Activated CD8-positive, alpha-beta memory T cell treated with anti-CD3 and anti-CD28 coated beads, Interleukin-2, amount 10 ng/mL, durations not matched to agents 7 days and 5 days (primary cell): ENCODE results near the gene PDPN. TPM values are rescaled to one million over a fixed set of nuclear protein-coding genes. Genes with fewer than 3 reads are reported as not detected.

Experiments used
- ATAC-seq: fragments of 150-1000 bp; cut with Tn5 transposase; one replicate; pipeline ENCODE4 v1.10.0; 2021; ENCODE audit warnings: moderate library complexity
- CTCF ChIA-PET: fragments of 350-600 bp; sonication (Branson Sonifier 250); formaldehyde crosslinking; loops from one replicate; lab custom pipeline; 2021; ENCODE audit warnings: antibody characterized with exemption; lab: Charles Lee
- DNase-seq: peaks from one replicate; pipeline ENCODE4 v3.0.0-alpha.2; 2020
- H3K27ac Mint-ChIP-seq: one replicate; pipeline ENCODE4 v1.8.0; 2021; ENCODE audit warnings: mild to moderate bottlenecking, mixed read lengths
- H3K27me3 Mint-ChIP-seq: one replicate; pipeline ENCODE4 v1.8.0; 2021; ENCODE audit warnings: mixed read lengths
- H3K36me3 Mint-ChIP-seq: one replicate; pipeline ENCODE4 v1.8.0; 2021; ENCODE audit warnings: mild to moderate bottlenecking, mixed read lengths
- H3K4me1 Mint-ChIP-seq: one replicate; pipeline ENCODE4 v1.8.0; 2021; ENCODE audit warnings: mixed read lengths
- H3K4me3 Mint-ChIP-seq: one replicate; pipeline ENCODE4 v1.8.0; 2021; ENCODE audit warnings: mild to moderate bottlenecking, moderate library complexity, mixed read lengths
- H3K9me3 Mint-ChIP-seq: one replicate; pipeline ENCODE4 v1.8.0; 2022; ENCODE audit warnings: low read depth, mixed read lengths
- total RNA-seq, 2 experiments: library from RNA; stranded (reverse); gene quantifications; one replicate each; pipeline ENCODE4 v1.2.3, GENCODE V29; 2021

The PDPN gene
- total RNA-seq, 2 experiments from 2014 or later, result not detected

GRCh38 chr1:13584876-13585611 is 1.4 kb downstream of the PDPN start:
- CTCF ChIA-PET, result no interaction called here
- Mint-ChIP-seq H3K27me3 (peaks cover 60% of the 10 kb centered on the region), H3K9me3 (no peaks in the 10 kb centered on the region), H3K4me3 (no peak overlapping the region), H3K4me1 (no peaks in the 10 kb centered on the region), H3K27ac (no peak overlapping the region), H3K36me3 (no peaks in the 10 kb centered on the region)
- ATAC-seq, result no peak
- no peak for DNase-seq

GRCh38 chr1:13585612-13585991 is 2.0 kb downstream of the PDPN start:
- Mint-ChIP-seq H3K9me3 (no peaks in the 10 kb centered on the region), H3K36me3 (no peaks in the 10 kb centered on the region), H3K27me3 (peaks cover 60% of the 10 kb centered on the region), H3K4me3 (no peak overlapping the region), H3K4me1 (no peaks in the 10 kb centered on the region), H3K27ac (no peak overlapping the region)
- no peak for ATAC-seq
- DNase-seq, result no peak
- CTCF ChIA-PET, result no interaction called here

- Mint-ChIP-seq H3K36me3 (no peaks in the 10 kb centered on the region), H3K27me3 (peaks cover 60% of the 10 kb centered on the region), H3K4me1 (no peaks in the 10 kb centered on the region), H3K27ac (no peak overlapping the region), H3K9me3 (no peaks in the 10 kb centered on the region), H3K4me3 (no peak overlapping the region)
- CTCF ChIA-PET, result no interaction called here
- no peak for ATAC-seq
- DNase-seq, result no peak
Measured at GRCh38 chr1:13586001-13586400, 2.4 kb downstream of the PDPN start.

GRCh38 chr1:13587256-13588030 is 3.8 kb downstream of the PDPN start:
- CTCF ChIA-PET, result no interaction called here
- Mint-ChIP-seq H3K4me1 (no peaks in the 10 kb centered on the region), H3K4me3 (no peak overlapping the region), H3K27ac (no peak overlapping the region), H3K27me3 (peaks cover 48% of the 10 kb centered on the region), H3K9me3 (no peaks in the 10 kb centered on the region), H3K36me3 (no peaks in the 10 kb centered on the region)
- ATAC-seq (no peak), DNase-seq (no peak)

GRCh38 chr1:13588946-13589796 is 5.5 kb downstream of the PDPN start:
- CTCF ChIA-PET, result interaction anchor here (1.1 kb wide), 1 partner anchor 18 kb away, joined by 3 read pairs; no protein-coding TSS in a partner anchor
- no peak overlapping the region for H3K4me3 Mint-ChIP-seq
- no peak overlapping the region for H3K27ac Mint-ChIP-seq
- H3K36me3 Mint-ChIP-seq, result no peaks in the 10 kb centered on the region
- H3K9me3 Mint-ChIP-seq, result no peaks in the 10 kb centered on the region
- H3K27me3 Mint-ChIP-seq, result peaks cover 31% of the 10 kb centered on the region
- no peaks in the 10 kb centered on the region for H3K4me1 Mint-ChIP-seq
- DNase-seq, result no peak
- ATAC-seq, result no peak

GRCh38 chr1:13590486-13590885 is 6.9 kb downstream of the PDPN start:
- CTCF ChIA-PET, result no interaction called here
- H3K4me1 Mint-ChIP-seq, result no peaks in the 10 kb centered on the region
- DNase-seq (no peak), ATAC-seq (no peak)
- H3K4me3 Mint-ChIP-seq, result no peak overlapping the region
- H3K27ac Mint-ChIP-seq, result no peak overlapping the region
- no peaks in the 10 kb centered on the region for H3K36me3 Mint-ChIP-seq
- no peaks in the 10 kb centered on the region for H3K9me3 Mint-ChIP-seq
- H3K27me3 Mint-ChIP-seq, result peaks cover 18% of the 10 kb centered on the region

- DNase-seq (no peak), ATAC-seq (no peak)
- Mint-ChIP-seq H3K36me3 (no peaks in the 10 kb centered on the region), H3K27me3 (peaks cover 2% of the 10 kb centered on the region), H3K27ac (no peak overlapping the region), H3K4me3 (no peak overlapping the region), H3K4me1 (no peaks in the 10 kb centered on the region), H3K9me3 (no peaks in the 10 kb centered on the region)
- CTCF ChIA-PET, result no interaction called here
Measured at GRCh38 chr1:13593511-13594131, 10.0 kb downstream of the PDPN start.

- ATAC-seq (no peak), DNase-seq (no peak)
- Mint-ChIP-seq H3K4me3 (no peak overlapping the region), H3K27ac (no peak overlapping the region), H3K9me3 (no peaks in the 10 kb centered on the region), H3K27me3 (no peaks in the 10 kb centered on the region), H3K4me1 (no peaks in the 10 kb centered on the region), H3K36me3 (no peaks in the 10 kb centered on the region)
- CTCF ChIA-PET, result no interaction called here
Measured at GRCh38 chr1:13595411-13595810, 11.8 kb downstream of the PDPN start.

- CTCF ChIA-PET, result no interaction called here
Measured at GRCh38 chr1:13597166-13597565, 13.5 kb downstream of the PDPN start.

GRCh38 chr1:13600762-13601453 is 17.3 kb downstream of the PDPN start:
- ATAC-seq (no peak), DNase-seq (no peak)
- no peaks in the 10 kb centered on the region for H3K4me1 Mint-ChIP-seq
- H3K27me3 Mint-ChIP-seq, result no peaks in the 10 kb centered on the region
- H3K4me3 Mint-ChIP-seq, result no peak overlapping the region
- H3K27ac Mint-ChIP-seq, result no peak overlapping the region
- H3K36me3 Mint-ChIP-seq, result no peaks in the 10 kb centered on the region
- H3K9me3 Mint-ChIP-seq, result no peaks in the 10 kb centered on the region
- CTCF ChIA-PET, result no interaction called here

More at GRCh38 chr1:13597166-13597565, 13.5 kb downstream of the PDPN start:
- no peaks in the 10 kb centered on the region for H3K9me3 Mint-ChIP-seq
- no peaks in the 10 kb centered on the region for H3K27me3 Mint-ChIP-seq
- no peak overlapping the region for H3K4me3 Mint-ChIP-seq
- no peak for ATAC-seq
- DNase-seq, result no peak
- no peak overlapping the region for H3K27ac Mint-ChIP-seq
- no peaks in the 10 kb centered on the region for H3K36me3 Mint-ChIP-seq
- no peaks in the 10 kb centered on the region for H3K4me1 Mint-ChIP-seq

GRCh38 chr1:13604176-13604575 is 20.5 kb downstream of the PDPN start:
- no peaks in the 10 kb centered on the region for H3K36me3 Mint-ChIP-seq
- H3K4me1 Mint-ChIP-seq, result no peaks in the 10 kb centered on the region
- no peaks in the 10 kb centered on the region for H3K9me3 Mint-ChIP-seq
- no peak overlapping the region for H3K27ac Mint-ChIP-seq
- H3K4me3 Mint-ChIP-seq, result no peak overlapping the region
- no peaks in the 10 kb centered on the region for H3K27me3 Mint-ChIP-seq
- CTCF ChIA-PET, result no interaction called here
- DNase-seq (no peak), ATAC-seq (no peak)

GRCh38 chr1:13604721-13605120 is 21.1 kb downstream of the PDPN start:
- DNase-seq (no peak), ATAC-seq (no peak)
- no peaks in the 10 kb centered on the region for H3K9me3 Mint-ChIP-seq
- no peaks in the 10 kb centered on the region for H3K27me3 Mint-ChIP-seq
- no peak overlapping the region for H3K27ac Mint-ChIP-seq
- H3K36me3 Mint-ChIP-seq, result no peaks in the 10 kb centered on the region
- CTCF ChIA-PET, result no interaction called here
- no peaks in the 10 kb centered on the region for H3K4me1 Mint-ChIP-seq
- no peak overlapping the region for H3K4me3 Mint-ChIP-seq

GRCh38 chr1:13605159-13605558 is 21.5 kb downstream of the PDPN start:
- DNase-seq, result no peak
- no peaks in the 10 kb centered on the region for H3K9me3 Mint-ChIP-seq
- no peaks in the 10 kb centered on the region for H3K4me1 Mint-ChIP-seq
- H3K27me3 Mint-ChIP-seq, result no peaks in the 10 kb centered on the region
- ATAC-seq, result no peak
- no peak overlapping the region for H3K4me3 Mint-ChIP-seq
- no peaks in the 10 kb centered on the region for H3K36me3 Mint-ChIP-seq
- CTCF ChIA-PET, result no interaction called here
- H3K27ac Mint-ChIP-seq, result no peak overlapping the region
